MM.1S (cell line): ENCODE data around the gene RCE1.
A peak's percentile ranks its signal among the peaks of the same experiment; 100 is the strongest.

Experiments used
- EZH2 ChIP-seq: fragments of 300-600 bp; sonication (generic); optimal IDR thresholded peaks from 2 replicates; pipeline ENCODE3; 2017; ENCODE audit warnings: low read depth, mild to moderate bottlenecking, antibody characterized with exemption, low read length, mixed read lengths
- TF ChIP-seq, protein P1 (sequence below): fragments of 300-600 bp; sonication (generic); IDR thresholded peaks from 2 replicates; pipeline ENCODE4 v1.5.1; 2016; ENCODE audit warnings: antibody characterized with exemption, low read length, mixed read lengths

GRCh38 chr11:66883016-66883965, 40.0 kb downstream of the RCE1 start:
- TF ChIP-seq, protein P1, sequence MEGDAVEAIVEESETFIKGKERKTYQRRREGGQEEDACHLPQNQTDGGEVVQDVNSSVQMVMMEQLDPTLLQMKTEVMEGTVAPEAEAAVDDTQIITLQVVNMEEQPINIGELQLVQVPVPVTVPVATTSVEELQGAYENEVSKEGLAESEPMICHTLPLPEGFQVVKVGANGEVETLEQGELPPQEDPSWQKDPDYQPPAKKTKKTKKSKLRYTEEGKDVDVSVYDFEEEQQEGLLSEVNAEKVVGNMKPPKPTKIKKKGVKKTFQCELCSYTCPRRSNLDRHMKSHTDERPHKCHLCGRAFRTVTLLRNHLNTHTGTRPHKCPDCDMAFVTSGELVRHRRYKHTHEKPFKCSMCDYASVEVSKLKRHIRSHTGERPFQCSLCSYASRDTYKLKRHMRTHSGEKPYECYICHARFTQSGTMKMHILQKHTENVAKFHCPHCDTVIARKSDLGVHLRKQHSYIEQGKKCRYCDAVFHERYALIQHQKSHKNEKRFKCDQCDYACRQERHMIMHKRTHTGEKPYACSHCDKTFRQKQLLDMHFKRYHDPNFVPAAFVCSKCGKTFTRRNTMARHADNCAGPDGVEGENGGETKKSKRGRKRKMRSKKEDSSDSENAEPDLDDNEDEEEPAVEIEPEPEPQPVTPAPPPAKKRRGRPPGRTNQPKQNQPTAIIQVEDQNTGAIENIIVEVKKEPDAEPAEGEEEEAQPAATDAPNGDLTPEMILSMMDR = peak; percentile 74
- no peak for TF ChIP-seq EZH2
